Vein endothelial cell (primary cell): ENCODE measurements around the gene MIOX. TPM values are rescaled to one million over a fixed set of nuclear protein-coding genes. Genes with fewer than 3 reads are reported as not detected.

Source experiments
- total RNA-seq: library from RNA; depleted of rRNA; stranded (reverse); fragments of >200 nt; gene quantifications from 2 replicates; pipeline ENCODE4 v1.2.3, GENCODE V29; 2012

MIOX gene
- not detected in 2 replicates for total RNA-seq

GRCh38 chr22:50486561-50487289, at the start of gene MIOX:
Gene MIOX, plus strand, starts transcription at chr22:50486859. Its CDS starts 39 bp downstream, at chr22:50486898.

GRCh38 chr22:50474710-50475651, 11.7 kb upstream of the MIOX start, which contains the start of gene SBF1:
Gene SBF1, minus strand, starts transcription at chr22:50475035. Its CDS starts 195 bp downstream, at chr22:50474840.

DNA sequence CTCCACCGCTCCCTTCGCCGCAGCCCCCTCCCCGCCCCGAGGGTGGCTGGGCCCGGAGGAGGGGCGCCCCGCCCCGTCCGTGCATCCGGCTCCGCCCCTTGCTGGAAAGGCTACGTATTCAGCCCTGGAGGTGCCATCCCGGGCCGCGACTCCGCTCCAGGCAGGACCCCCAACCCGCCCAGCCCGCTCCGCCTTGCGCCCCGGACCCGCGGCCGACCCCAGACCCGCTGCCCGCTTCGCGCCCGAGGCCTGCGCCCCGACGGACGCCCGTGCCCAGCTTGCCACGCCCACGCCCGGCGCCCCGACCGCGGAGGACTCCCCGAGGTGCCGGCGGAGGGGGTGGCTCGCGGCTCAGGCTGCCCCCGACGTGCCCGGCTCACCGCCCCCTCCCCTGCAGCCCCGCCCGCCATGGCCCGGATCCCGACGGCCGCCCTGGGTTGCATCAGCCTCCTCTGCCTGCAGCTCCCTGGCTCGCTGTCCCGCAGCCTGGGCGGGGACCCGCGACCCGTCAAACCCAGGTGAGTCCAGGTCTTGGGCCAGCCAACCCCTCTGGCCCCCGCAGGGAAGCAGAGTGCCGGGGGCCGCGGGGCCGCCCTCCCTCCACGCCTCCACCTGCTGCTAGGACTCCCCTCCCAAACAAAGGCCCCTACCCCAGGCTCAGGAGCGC, 5.1 kb upstream of the MIOX start, which contains the start of gene ADM2:
TSS of gene ADM2 (plus strand) at position 104 of the 667 bp plus-strand sequence. CDS start at position 409, 305 bp downstream.

GRCh38 chr22:50507421-50507990, 20.8 kb downstream of the MIOX start, which contains the start of gene LMF2:
Gene LMF2, minus strand, starts transcription at chr22:50507702. Its CDS starts 27 bp downstream, at chr22:50507675.

GRCh38 chr22:50507991-50508884, 21.6 kb downstream of the MIOX start, which contains the start of gene NCAPH2:
Gene NCAPH2, plus strand, starts transcription at chr22:50508224. Its CDS starts 114 bp downstream, at chr22:50508338.

DNA sequence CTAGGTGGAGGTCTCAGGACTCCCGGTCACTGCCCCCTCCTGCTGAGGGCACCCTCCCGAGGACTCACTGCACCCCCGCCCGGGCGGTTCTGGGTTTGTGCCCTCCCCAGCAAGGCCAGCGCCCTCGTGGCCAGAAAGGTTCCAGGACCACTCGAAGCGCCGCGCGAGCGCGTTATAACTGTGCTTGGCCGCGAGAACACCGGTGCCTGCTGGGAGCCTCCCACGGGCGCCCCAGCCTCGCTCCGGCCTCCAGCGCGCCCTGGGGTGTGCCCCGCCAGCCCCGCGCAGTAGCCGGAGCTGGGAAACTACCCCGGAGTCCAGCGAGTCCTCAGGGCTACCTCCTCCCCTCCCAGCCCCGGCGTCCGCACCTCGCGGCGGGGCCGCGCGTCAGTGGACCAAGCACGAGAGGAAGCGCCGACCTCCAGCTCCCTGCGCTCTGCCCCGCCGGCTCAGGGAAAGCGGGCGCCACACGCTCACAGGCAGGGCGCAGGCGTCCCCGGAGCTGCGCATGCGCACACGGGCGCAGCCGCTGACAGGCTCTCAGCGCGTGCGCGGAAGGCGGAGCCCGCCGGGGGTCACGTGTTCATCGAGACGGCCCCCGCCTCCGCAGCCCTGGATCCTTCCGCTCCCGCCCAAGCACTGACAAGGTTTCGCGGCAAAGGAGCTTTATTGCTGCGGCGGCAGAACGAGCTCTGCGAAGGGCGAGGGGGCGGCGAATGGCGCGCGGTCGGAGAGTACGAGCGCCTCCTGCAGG, 38.6 kb downstream of the MIOX start, which contains the start of gene SCO2:
TSS of gene SCO2 (minus strand) at position 495 of the 754 bp plus-strand sequence. CDS start 1,187 bp downstream, outside the sequence.

GRCh38 chr22:50529897-50530579, 43.4 kb downstream of the MIOX start, which contains the start of gene TYMP:
Gene TYMP, minus strand, starts transcription at chr22:50530012. Its CDS starts 303 bp downstream, at chr22:50529709.

Other genes with a start within 250 kb of the MIOX start
- 29.1 and 31.0 TPM in 2 replicates for gene TUBGCP6, start 241.8 kb upstream of the MIOX start, total RNA-seq
- 24.7 and 24.8 TPM in 2 replicates for gene HDAC10, start 235.6 kb upstream of the MIOX start, total RNA-seq
- 73.3 and 79.7 TPM in 2 replicates for gene MAPK12, start 225.2 kb upstream of the MIOX start, total RNA-seq
- gene MAPK11, start 216.5 kb upstream of the MIOX start, total RNA-seq, result 25.5 and 38.5 TPM in 2 replicates
- 92.4 and 113 TPM in 2 replicates for gene PLXNB2, start 179.2 kb upstream of the MIOX start, total RNA-seq
- gene DENND6B, start 159.8 kb upstream of the MIOX start, total RNA-seq, result 2.1 and 4.2 TPM in 2 replicates
- gene PPP6R2, start 143.5 kb upstream of the MIOX start, total RNA-seq, result 59.3 and 77.4 TPM in 2 replicates
- 50.7 and 68.9 TPM in 2 replicates for gene SBF1, start 11.8 kb upstream of the MIOX start, total RNA-seq
- 0.48 and 0.65 TPM in 2 replicates for gene ADM2, start 5.3 kb upstream of the MIOX start, total RNA-seq
- gene LMF2, start 20.8 kb downstream of the MIOX start, total RNA-seq, result 43.1 and 52.6 TPM in 2 replicates
- gene NCAPH2, start 21.4 kb downstream of the MIOX start, total RNA-seq, result 27.8 and 31.7 TPM in 2 replicates
- gene SCO2, start 38.7 kb downstream of the MIOX start, total RNA-seq, result 2.9 and 3.2 TPM in 2 replicates
- gene TYMP, start 43.2 kb downstream of the MIOX start, total RNA-seq, result 5.5 and 9.5 TPM in 2 replicates
- under 0.01 TPM in 1 of 2 replicates, not detected in the other for gene KLHDC7B, start 59.0 kb downstream of the MIOX start, total RNA-seq
- gene SYCE3, start 76.1 kb downstream of the MIOX start, total RNA-seq, result not detected in 2 replicates
- 2.0 and 2.5 TPM in 2 replicates for gene CPT1B, start 91.6 kb downstream of the MIOX start, total RNA-seq
- gene CHKB, start 96.0 kb downstream of the MIOX start, total RNA-seq, result 32.6 and 36.6 TPM in 2 replicates
- gene MAPK8IP2, start 113.9 kb downstream of the MIOX start, total RNA-seq, result 0.10 and 0.33 TPM in 2 replicates
- gene ARSA, start 141.3 kb downstream of the MIOX start, total RNA-seq, result 20.8 and 41.5 TPM in 2 replicates
- gene SHANK3, start 186.0 kb downstream of the MIOX start, total RNA-seq, result 29.8 and 43.8 TPM in 2 replicates